Upper lobe of left lung (tissue), 6 donors: ENCODE measurements around the gene SHKBP1. TPM values are rescaled to one million over a fixed set of nuclear protein-coding genes. Genes with fewer than 3 reads are reported as not detected.

Source experiments
- ATAC-seq, 2 donors: fragments of 200-7000 bp; cut with Tn5 transposase; one replicate each; pipeline ENCODE4 v1.9.1; 2022; ENCODE audit warnings: mild to moderate bottlenecking in 2 of 2, moderate library complexity in 2 of 2; ENCODE audit not compliant: low FRiP score in 2 of 2
- DNase-seq, 2 donors: peaks; one replicate each; pipeline ENCODE4 v3.0.0-alpha.2; 2019 to 2020
- H3K27ac ChIP-seq, 4 donors: fragments of 200-600 bp; sonication (generic); one replicate each; pipeline ENCODE4 v1.5.1; 2016 to 2019
- H3K27me3 ChIP-seq, 4 donors: fragments of 200-600 bp; sonication (generic); one replicate each; pipeline ENCODE4 v1.5.1; 2017 to 2019
- H3K36me3 ChIP-seq, 4 donors: fragments of 200-600 bp; sonication (generic); one replicate each; pipeline ENCODE4 v1.5.1; 2016 to 2019
- H3K4me1 ChIP-seq, 4 donors: fragments of 200-600 bp; sonication (generic); one replicate each; pipeline ENCODE4 v1.5.1; 2018 to 2019
- H3K4me3 ChIP-seq, 4 donors: fragments of 200-600 bp; sonication (generic); one replicate each; pipeline ENCODE4 v1.5.1; 2017 to 2019; ENCODE audit warnings: mild to moderate bottlenecking in 2 of 4, moderate library complexity in 1 of 4
- H3K9me3 ChIP-seq, 4 donors: fragments of 200-600 bp; sonication (generic); one replicate each; pipeline ENCODE4 v1.5.1; 2018 to 2019
- CTCF ChIP-seq, 6 experiments: fragments of 450-650 bp in 4 of 6; fragments of 200-600 bp in 2 of 6; sonication (generic) in 2 of 6; IDR thresholded peaks; one replicate each; pipeline ENCODE4 v1.5.1; 2016 to 2019; ENCODE audit warnings: antibody characterized with exemption in 6 of 6
- EP300 ChIP-seq, 4 donors: sonication (generic); formaldehyde crosslinking; IDR thresholded peaks; one replicate each; pipeline ENCODE4 v1.5.1; 2017; ENCODE audit warnings: antibody characterized with exemption in 4 of 4, control low read depth in 2 of 4
- POLR2A ChIP-seq, 4 donors: fragments of 450-650 bp; IDR thresholded peaks; one replicate each; pipeline ENCODE4 v1.5.1; 2016 to 2017; ENCODE audit warnings: antibody characterized with exemption in 4 of 4, mild to moderate bottlenecking in 2 of 4
- POLR2AphosphoS5 ChIP-seq, 2 donors: sonication (generic); formaldehyde crosslinking; IDR thresholded peaks; one replicate each; pipeline ENCODE4 v1.5.1; 2017; ENCODE audit warnings: antibody characterized with exemption in 2 of 2
- WGBS, 2 donors: methylation state at CpG; one replicate each; pipeline ENCODE4 v1.1.5; 2017 to 2018; 5-methylcytosine and 5-hydroxymethylcytosine counted together
- total RNA-seq, 6 donors: library from RNA; depleted of rRNA in 4 of 6; stranded (reverse); fragments of >200 nt in 4 of 6; gene quantifications; one replicate each; pipeline versions ENCODE4 v1.1.0 to v1.2.1, GENCODE V29; 2016 to 2021
- donor health status: DM: no; HTN: no; CAD: no; lungs with moderate emphysema.
- donor health status: DM: no; HTN: yes; CAD: no; lungs with severe emphysema.

The SHKBP1 gene
- total RNA-seq, 6 donors from 2014 or later, result 60.6 to 232 (median 90.2) TPM

- H3K4me3 ChIP-seq, result no peak overlapping the region
- ATAC-seq (no peak), DNase-seq (peak in 1 of 2 donors; percentile 68)
- H3K36me3 ChIP-seq, result peaks cover 3 to 21% (median 10%) of the 10 kb centered on the region in 4 donors
- H3K4me1 ChIP-seq, result peaks cover 13 to 26% (median 18%) of the 10 kb centered on the region in 4 donors
- peaks cover 0 to 9% (median 0%) of the 10 kb centered on the region in 4 donors for H3K27me3 ChIP-seq
- H3K9me3 ChIP-seq, result no peaks in the 10 kb centered on the region
- WGBS, 2 donors, result 94% methylated on average over 16 to 17 of the region's 17 CpGs
- TF ChIP-seq EP300 (IDR thresholded peaks at IDR 0.05) (no peak), CTCF (IDR thresholded peaks at IDR 0.05) (no peak), POLR2AphosphoS5 (IDR thresholded peaks at IDR 0.05) (no peak), POLR2A (IDR thresholded peaks at IDR 0.05) (no peak)
- H3K27ac ChIP-seq, result no peak overlapping the region
Observed at GRCh38 chr19:40616941-40617340, 40.3 kb downstream of the SHKBP1 start.

- peaks cover 3 to 28% (median 14%) of the 10 kb centered on the region in 4 donors for H3K36me3 ChIP-seq
- H3K9me3 ChIP-seq, result no peaks in the 10 kb centered on the region
- ATAC-seq, result no peak
- 91 to 98% methylated on average over 4 of the region's 4 CpGs for WGBS, 2 donors
- DNase-seq, result no peak
- no peak for TF ChIP-seq CTCF (IDR thresholded peaks at IDR 0.05)
- TF ChIP-seq EP300 (IDR thresholded peaks at IDR 0.05), result no peak
- no peak for TF ChIP-seq POLR2A (IDR thresholded peaks at IDR 0.05)
- no peak for TF ChIP-seq POLR2AphosphoS5 (IDR thresholded peaks at IDR 0.05)
- no peak overlapping the region for H3K27ac ChIP-seq
- H3K27me3 ChIP-seq, result peaks cover 0 to 9% (median 0%) of the 10 kb centered on the region in 4 donors
- peaks cover 13 to 24% (median 18%) of the 10 kb centered on the region in 4 donors for H3K4me1 ChIP-seq
- no peak overlapping the region for H3K4me3 ChIP-seq
Observed at GRCh38 chr19:40617961-40618360, 41.3 kb downstream of the SHKBP1 start.

- peaks cover 3 to 37% (median 18%) of the 10 kb centered on the region in 4 donors for H3K36me3 ChIP-seq
- TF ChIP-seq POLR2AphosphoS5 (IDR thresholded peaks at IDR 0.05), result no peak
- TF ChIP-seq POLR2A (IDR thresholded peaks at IDR 0.05), result no peak
- TF ChIP-seq CTCF (IDR thresholded peaks at IDR 0.05), result no peak
- TF ChIP-seq EP300 (IDR thresholded peaks at IDR 0.05), result no peak
- H3K27me3 ChIP-seq, result peaks cover 0 to under 1% (median 0%) of the 10 kb centered on the region in 4 donors
- no peaks in the 10 kb centered on the region for H3K9me3 ChIP-seq
- no peak for ATAC-seq
- WGBS, 2 donors, result 73 to 78% methylated on average over 11 of the region's 11 CpGs
- no peak overlapping the region for H3K4me3 ChIP-seq
- peaks cover 4 to 17% (median 6%) of the 10 kb centered on the region in 4 donors for H3K4me1 ChIP-seq
- no peak for DNase-seq
- no peak overlapping the region for H3K27ac ChIP-seq
Observed at GRCh38 chr19:40619333-40620160, 42.9 kb downstream of the SHKBP1 start.

DNA sequence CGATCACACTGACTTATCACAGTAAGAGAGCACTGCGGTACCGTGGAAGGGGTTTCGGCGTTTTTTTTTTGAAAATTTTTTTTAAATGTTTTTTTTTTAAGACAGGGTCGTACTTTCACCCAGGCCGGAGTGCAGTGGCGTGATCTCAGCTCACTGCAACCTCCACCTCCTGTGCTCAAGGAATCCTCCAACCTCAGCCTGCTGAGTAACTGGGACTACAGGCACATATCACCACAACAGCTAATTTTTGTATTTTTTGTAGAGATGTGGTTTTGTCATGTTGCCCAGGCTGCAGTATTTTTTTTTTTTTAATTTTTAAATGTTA, 43.5 kb downstream of the SHKBP1 start:
- no peak for ATAC-seq
- H3K27me3 ChIP-seq, result no peaks in the 10 kb centered on the region
- WGBS, 2 donors, result 94 to 95% methylated on average over 8 of the region's 8 CpGs
- no peak overlapping the region for H3K27ac ChIP-seq
- H3K9me3 ChIP-seq, result no peaks in the 10 kb centered on the region
- no peak for TF ChIP-seq POLR2A (IDR thresholded peaks at IDR 0.05)
- TF ChIP-seq CTCF (IDR thresholded peaks at IDR 0.05), result no peak
- no peak for TF ChIP-seq POLR2AphosphoS5 (IDR thresholded peaks at IDR 0.05)
- no peak for TF ChIP-seq EP300 (IDR thresholded peaks at IDR 0.05)
- peaks cover 0 to 12% (median 2%) of the 10 kb centered on the region in 4 donors for H3K4me1 ChIP-seq
- DNase-seq, result no peak
- peaks cover 3 to 37% (median 18%) of the 10 kb centered on the region in 4 donors for H3K36me3 ChIP-seq
- no peak overlapping the region for H3K4me3 ChIP-seq
